Measurements from ENCODE around the gene SLC2A14.
"Not testable (repeated sequence)": the region's sequence is repeated elsewhere in the genome, so short reads cannot be mapped to it uniquely, and the experiment has no call there.

SLC2A14 gene

GRCh38 chr12:7832059-7832696 is 40.5 kb downstream of the SLC2A14 start:
- DNase-seq: peak; percentile 75

- DNase-seq: not testable (repeated sequence)
Observed at GRCh38 chr12:7829737-7830136, 43.0 kb downstream of the SLC2A14 start.

- DNase-seq: not testable (repeated sequence)
Observed at GRCh38 chr12:7825754-7826153, 47.0 kb downstream of the SLC2A14 start.

- DNase-seq: peak; percentile 60
Observed at GRCh38 chr12:7806863-7807487, 65.7 kb downstream of the SLC2A14 start.

GRCh38 chr12:7806319-7806718 is 66.4 kb downstream of the SLC2A14 start:
- not testable (repeated sequence) for DNase-seq

GRCh38 chr12:7801460-7801859 is 71.3 kb downstream of the SLC2A14 start:
- no peak for DNase-seq

- DNase-seq: not testable (repeated sequence)
Observed at GRCh38 chr12:7798750-7799308, 73.9 kb downstream of the SLC2A14 start.

GRCh38 chr12:7797698-7798398 is 74.9 kb downstream of the SLC2A14 start:
- no peak for DNase-seq

GRCh38 chr12:7797269-7797668 is 75.4 kb downstream of the SLC2A14 start:
- not testable (repeated sequence) for DNase-seq

- DNase-seq: no peak
Observed at GRCh38 chr12:7793211-7793610, 79.5 kb downstream of the SLC2A14 start.

- DNase-seq: not testable (repeated sequence)
Observed at GRCh38 chr12:7788884-7789528, 83.7 kb downstream of the SLC2A14 start, which contains the start of gene NANOG. Gene NANOG, plus strand, starts transcription at chr12:7789402. Its CDS starts 213 bp downstream, at chr12:7789615.

- DNase-seq: no peak
Observed at GRCh38 chr12:7788294-7788660, 84.4 kb downstream of the SLC2A14 start.

GRCh38 chr12:7787574-7788293 is 85.0 kb downstream of the SLC2A14 start:
- peak; percentile 88 for DNase-seq

- peak; percentile 16 for DNase-seq
Observed at GRCh38 chr12:7784701-7785100, 88.0 kb downstream of the SLC2A14 start.

GRCh38 chr12:7783433-7783832 is 89.3 kb downstream of the SLC2A14 start:
- not testable (repeated sequence) for DNase-seq

GRCh38 chr12:7782055-7782454 is 90.7 kb downstream of the SLC2A14 start:
- DNase-seq: no peak

- DNase-seq: no peak
Observed at GRCh38 chr12:7781274-7781673, 91.4 kb downstream of the SLC2A14 start.

- no peak for DNase-seq
Observed at GRCh38 chr12:7769999-7770398, 102.7 kb downstream of the SLC2A14 start.

Measured in MV-4-11 (cell line).